GM12878 (cell line): ENCODE results near the gene TAF11L12. TPM values are rescaled to one million over a fixed set of nuclear protein-coding genes. Genes with fewer than 3 reads are reported as not detected.

Experiments
- ASH2L ChIP-seq: fragments of 300-600, 200-600 bp; sonication (generic); IDR thresholded peaks from 2 replicates; pipeline ENCODE4 v1.6.1; 2017; ENCODE audit warnings: low read depth, mild to moderate bottlenecking, borderline replicate concordance
- GATAD2B ChIP-seq: fragments of 450-650 bp; conservative IDR thresholded peaks from 2 replicates; pipeline ENCODE4 v1.6.1; 2017; ENCODE audit warnings: low read depth, mild to moderate bottlenecking, moderate library complexity
- HDGF ChIP-seq: fragments of 450-650 bp; IDR thresholded peaks from 2 replicates; pipeline ENCODE4 v1.6.1; 2016; ENCODE audit warnings: antibody characterized with exemption
- polyA plus RNA-seq, 11 experiments: library from polyadenylated mRNA; depleted of rRNA in 4 of 11; unstranded in 6 of 11; stranded (reverse) in 5 of 11; fragments of >200 nt; fragmentation: Nextera tagmentation in 4 of 11; fragmentation: Illumina TruSeq in 1 of 11; extraction: Ambion mirVana in 4 of 11; extraction: Trizol in 1 of 11; gene quantifications; 1 replicate in 1 of 11; 2 replicates in 10 of 11; pipeline versions ENCODE4 v1.2.1 to v1.2.3, GENCODE V29; 2011 to 2016; ENCODE audit warnings: inconsistent platforms in 2 of 11, missing spikeins in 2 of 11, low read depth in 1 of 11
- total RNA-seq, 4 experiments: library from RNA; depleted of rRNA in 3 of 4; stranded (reverse); fragments of >200 nt in 3 of 4; fragmentation: Illumina TruSeq in 1 of 4; extraction: Trizol in 1 of 4; gene quantifications; 2 replicates each; pipeline versions ENCODE4 v1.2.1 to v1.2.3, GENCODE V29; 2013 to 2021
- TF ChIP-seq, protein P1 (sequence below): IDR thresholded peaks from 2 replicates; pipeline ENCODE4 v1.6.1; 2012; ENCODE audit warnings: improper control_type of control experiment, low read depth, low read length; ENCODE audit not compliant: insufficient replicate concordance
- TF ChIP-seq, protein P2 (sequence below): fragments of 450-650 bp; IDR thresholded peaks from 2 replicates; pipeline ENCODE4 v1.6.1; 2016; ENCODE audit warnings: mild to moderate bottlenecking, moderate library complexity, borderline replicate concordance

The TAF11L12 gene
- total and polyA plus RNA-seq, 10 of the 15 experiments (the other 5 are each of a cell fraction or from before 2014, with no cell fraction given): not detected

DNA sequence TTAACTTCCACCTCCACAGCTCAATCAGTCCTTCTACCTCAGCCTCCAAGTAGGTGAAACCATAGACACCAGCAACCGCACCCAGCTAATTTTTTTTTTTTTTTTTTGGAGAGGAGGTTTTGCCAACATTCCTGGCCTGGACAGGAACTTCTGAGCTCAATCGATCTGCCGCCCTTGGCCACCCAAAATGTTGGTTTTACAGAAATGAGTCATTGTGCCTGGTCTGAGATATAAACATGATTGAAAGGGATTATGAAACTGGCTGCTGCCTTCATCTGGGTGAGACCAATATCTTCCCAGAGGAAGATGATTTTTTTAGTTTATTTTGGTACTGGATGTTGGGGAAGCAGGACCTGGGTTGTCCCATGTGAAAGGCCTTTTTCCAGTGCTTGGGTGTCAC lies 9.2 kb downstream of the TAF11L12 start (continued):
- TF ChIP-seq, protein P1, sequence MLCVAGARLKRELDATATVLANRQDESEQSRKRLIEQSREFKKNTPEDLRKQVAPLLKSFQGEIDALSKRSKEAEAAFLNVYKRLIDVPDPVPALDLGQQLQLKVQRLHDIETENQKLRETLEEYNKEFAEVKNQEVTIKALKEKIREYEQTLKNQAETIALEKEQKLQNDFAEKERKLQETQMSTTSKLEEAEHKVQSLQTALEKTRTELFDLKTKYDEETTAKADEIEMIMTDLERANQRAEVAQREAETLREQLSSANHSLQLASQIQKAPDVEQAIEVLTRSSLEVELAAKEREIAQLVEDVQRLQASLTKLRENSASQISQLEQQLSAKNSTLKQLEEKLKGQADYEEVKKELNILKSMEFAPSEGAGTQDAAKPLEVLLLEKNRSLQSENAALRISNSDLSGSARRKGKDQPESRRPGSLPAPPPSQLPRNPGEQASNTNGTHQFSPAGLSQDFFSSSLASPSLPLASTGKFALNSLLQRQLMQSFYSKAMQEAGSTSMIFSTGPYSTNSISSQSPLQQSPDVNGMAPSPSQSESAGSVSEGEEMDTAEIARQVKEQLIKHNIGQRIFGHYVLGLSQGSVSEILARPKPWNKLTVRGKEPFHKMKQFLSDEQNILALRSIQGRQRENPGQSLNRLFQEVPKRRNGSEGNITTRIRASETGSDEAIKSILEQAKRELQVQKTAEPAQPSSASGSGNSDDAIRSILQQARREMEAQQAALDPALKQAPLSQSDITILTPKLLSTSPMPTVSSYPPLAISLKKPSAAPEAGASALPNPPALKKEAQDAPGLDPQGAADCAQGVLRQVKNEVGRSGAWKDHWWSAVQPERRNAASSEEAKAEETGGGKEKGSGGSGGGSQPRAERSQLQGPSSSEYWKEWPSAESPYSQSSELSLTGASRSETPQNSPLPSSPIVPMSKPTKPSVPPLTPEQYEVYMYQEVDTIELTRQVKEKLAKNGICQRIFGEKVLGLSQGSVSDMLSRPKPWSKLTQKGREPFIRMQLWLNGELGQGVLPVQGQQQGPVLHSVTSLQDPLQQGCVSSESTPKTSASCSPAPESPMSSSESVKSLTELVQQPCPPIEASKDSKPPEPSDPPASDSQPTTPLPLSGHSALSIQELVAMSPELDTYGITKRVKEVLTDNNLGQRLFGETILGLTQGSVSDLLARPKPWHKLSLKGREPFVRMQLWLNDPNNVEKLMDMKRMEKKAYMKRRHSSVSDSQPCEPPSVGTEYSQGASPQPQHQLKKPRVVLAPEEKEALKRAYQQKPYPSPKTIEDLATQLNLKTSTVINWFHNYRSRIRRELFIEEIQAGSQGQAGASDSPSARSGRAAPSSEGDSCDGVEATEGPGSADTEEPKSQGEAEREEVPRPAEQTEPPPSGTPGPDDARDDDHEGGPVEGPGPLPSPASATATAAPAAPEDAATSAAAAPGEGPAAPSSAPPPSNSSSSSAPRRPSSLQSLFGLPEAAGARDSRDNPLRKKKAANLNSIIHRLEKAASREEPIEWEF: no peak
- TF ChIP-seq ASH2L (no peak), HDGF (no peak), GATAD2B (no peak)
- TF ChIP-seq, protein P2, sequence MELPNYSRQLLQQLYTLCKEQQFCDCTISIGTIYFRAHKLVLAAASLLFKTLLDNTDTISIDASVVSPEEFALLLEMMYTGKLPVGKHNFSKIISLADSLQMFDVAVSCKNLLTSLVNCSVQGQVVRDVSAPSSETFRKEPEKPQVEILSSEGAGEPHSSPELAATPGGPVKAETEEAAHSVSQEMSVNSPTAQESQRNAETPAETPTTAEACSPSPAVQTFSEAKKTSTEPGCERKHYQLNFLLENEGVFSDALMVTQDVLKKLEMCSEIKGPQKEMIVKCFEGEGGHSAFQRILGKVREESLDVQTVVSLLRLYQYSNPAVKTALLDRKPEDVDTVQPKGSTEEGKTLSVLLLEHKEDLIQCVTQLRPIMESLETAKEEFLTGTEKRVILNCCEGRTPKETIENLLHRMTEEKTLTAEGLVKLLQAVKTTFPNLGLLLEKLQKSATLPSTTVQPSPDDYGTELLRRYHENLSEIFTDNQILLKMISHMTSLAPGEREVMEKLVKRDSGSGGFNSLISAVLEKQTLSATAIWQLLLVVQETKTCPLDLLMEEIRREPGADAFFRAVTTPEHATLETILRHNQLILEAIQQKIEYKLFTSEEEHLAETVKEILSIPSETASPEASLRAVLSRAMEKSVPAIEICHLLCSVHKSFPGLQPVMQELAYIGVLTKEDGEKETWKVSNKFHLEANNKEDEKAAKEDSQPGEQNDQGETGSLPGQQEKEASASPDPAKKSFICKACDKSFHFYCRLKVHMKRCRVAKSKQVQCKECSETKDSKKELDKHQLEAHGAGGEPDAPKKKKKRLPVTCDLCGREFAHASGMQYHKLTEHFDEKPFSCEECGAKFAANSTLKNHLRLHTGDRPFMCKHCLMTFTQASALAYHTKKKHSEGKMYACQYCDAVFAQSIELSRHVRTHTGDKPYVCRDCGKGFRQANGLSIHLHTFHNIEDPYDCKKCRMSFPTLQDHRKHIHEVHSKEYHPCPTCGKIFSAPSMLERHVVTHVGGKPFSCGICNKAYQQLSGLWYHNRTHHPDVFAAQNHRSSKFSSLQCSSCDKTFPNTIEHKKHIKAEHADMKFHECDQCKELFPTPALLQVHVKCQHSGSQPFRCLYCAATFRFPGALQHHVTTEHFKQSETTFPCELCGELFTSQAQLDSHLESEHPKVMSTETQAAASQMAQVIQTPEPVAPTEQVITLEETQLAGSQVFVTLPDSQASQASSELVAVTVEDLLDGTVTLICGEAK: no peak
- TF ChIP-seq, all 136 proteins: peak for 0
